ENCODE results near the gene NCR1. TPM values are rescaled to one million over a fixed set of nuclear protein-coding genes. Genes with fewer than 3 reads are reported as not detected.
"Not testable (repeated sequence)": the region's sequence is repeated elsewhere in the genome, so short reads cannot be mapped to it uniquely, and the experiment has no call there.

The NCR1 gene
- total and polyA plus RNA-seq, 2 of the 8 experiments (the other 6 are each of a cell fraction or from before 2014, with no cell fraction given) = 1.5 to 5.1 TPM

- not testable (repeated sequence) for H2BK15ac ChIP-seq (ENCODE audit: low read length); H3K36me3 ChIP-seq (ENCODE audit: control insufficient read depth in 2 of 4, insufficient read depth in 4 of 4, low read length in 3 of 4); H3K9me3 ChIP-seq (ENCODE audit: insufficient read depth in 2 of 2, low read depth in 1 of 2, low read length in 1 of 2); FAIRE-seq; H3K23ac ChIP-seq (ENCODE audit: insufficient read length); H3K14ac ChIP-seq (ENCODE audit: insufficient read length); H3K27ac ChIP-seq (ENCODE audit: low read depth, low read length); H4K20me1 ChIP-seq (replicated peaks in 1 of 2; ENCODE audit: control insufficient read depth in 1 of 2, insufficient read depth in 2 of 2, low read length in 2 of 2); H3K4ac ChIP-seq (replicated peaks; ENCODE audit: insufficient read length, low read depth, low read length); H3K4me3 ChIP-seq (ENCODE audit: extremely low read depth in 1 of 4, insufficient read depth in 2 of 4, low read depth in 3 of 4, low read length in 4 of 4); H2AFZ ChIP-seq (ENCODE audit: low read length); H2AK5ac ChIP-seq (ENCODE audit: low read depth, low read length); H4K5ac ChIP-seq (ENCODE audit: insufficient read length, low read depth, low read length); H3K56ac ChIP-seq (replicated peaks; ENCODE audit: insufficient read length, low read depth, low read length); H2BK120ac ChIP-seq (replicated peaks; ENCODE audit: low read depth, low read length); H3K27me3 ChIP-seq (replicated peaks in 1 of 4; ENCODE audit: control insufficient read depth in 3 of 4, extremely low read depth in 1 of 4, insufficient read depth in 3 of 4, low read length in 3 of 4); H3K79me1 ChIP-seq (ENCODE audit: low read depth, low read length); H4K8ac ChIP-seq (ENCODE audit: extremely low read depth, insufficient read depth, low read length); H4K91ac ChIP-seq (replicated peaks; ENCODE audit: insufficient read length, low read length); H3K4me1 ChIP-seq (replicated peaks in 1 of 4; ENCODE audit: control insufficient read depth in 3 of 4, insufficient read depth in 4 of 4, low read length in 3 of 4); H2BK20ac ChIP-seq (ENCODE audit: low read length); H3K23me2 ChIP-seq (ENCODE audit: low read depth, low read length); H3K79me2 ChIP-seq (ENCODE audit: control insufficient read depth in 1 of 2, insufficient read depth in 2 of 2, low read length in 2 of 2); H3K9ac ChIP-seq (replicated peaks in 1 of 4; ENCODE audit: extremely low read depth in 1 of 4, low read depth in 3 of 4, low read length in 3 of 4); DNase-seq (ENCODE audit: low read depth in 1 of 2, low spot score in 2 of 2)
- WGBS, 2 experiments (ENCODE audit: extremely low coverage in 1 of 2, insufficient coverage in 1 of 2, insufficient read length in 1 of 2, insufficient replicate concordance in 2 of 2, low coverage in 1 of 2, low lambda C conversion rate in 2 of 2, missing lambda C conversion rate in 1 of 2) = 90% methylated on average over 14 of the region's 16 CpGs; no CpG with 5 or more reads in 1 of the 2 experiments
- POLR2A ChIA-PET (ENCODE audit: partially characterized antibody) = interaction anchor here (1.2 to 2.0 kb wide), 4 partner anchors 12 to 186 kb away, joined by 3 to 8 read pairs (median 6); partner anchors contain the start of gene NCR1
- CTCF ChIA-PET (ENCODE audit: partially characterized antibody) = interaction anchor here (0.7 to 1.9 kb wide), 3 partner anchors 8 to 18 kb away, joined by 3 to 8 read pairs (median 3); no protein-coding TSS in a partner anchor
- Histone ChIP-seq H2BK12ac (ENCODE audit: low read depth, low read length) (peak overlapping the region; percentile 68; the same call in 1 of the 2 replicates), H3K18ac (ENCODE audit: extremely low read depth, low read length) (peak overlapping the region; percentile 60; the same call in 1 of the 2 replicates), H3K4me2 (ENCODE audit: insufficient read depth in 1 of 2, low read depth in 2 of 2, low read length in 2 of 2) (peak overlapping the region in 1 of 2 experiments; percentile 37; a peak in 1 of 4 replicates), H2BK5ac (ENCODE audit: low read depth, low read length) (peak overlapping the region; percentile 66; the same call in 1 of the 2 replicates)
These were observed 11.8 kb upstream of the NCR1 start for GRCh38 chr19:54894106-54894505.

Measured in H1 (cell line).